ENCODE results near the gene CFDP1. TPM values are rescaled to one million over a fixed set of nuclear protein-coding genes. Genes with fewer than 3 reads are reported as not detected.

Gene CFDP1
- total and polyA plus RNA-seq, 8 donors = 25.8 to 126 (median 60.7) TPM; not detected in 1

GRCh38 chr16:75308011-75308410 is 125.3 kb downstream of the CFDP1 start:
- peaks cover 31 to 65% (median 50%) of the 10 kb centered on the region in 4 donors for H3K4me1 ChIP-seq
- H3K27me3 ChIP-seq = no peaks in the 10 kb centered on the region
- intact Hi-C loops (cut with DNase I; ENCODE audit: low total_unique reads) = no loop called here
- peak overlapping the region in 4 of 5 donors; percentile 60 to 92 (median 88) for H3K27ac ChIP-seq
- no peaks in the 10 kb centered on the region for H3K9me3 ChIP-seq
- DNase-seq = peak in 1 of 2 donors; percentile 57
- TF ChIP-seq POLR2AphosphoS5 (IDR thresholded peaks at IDR 0.05) = no peak
- no peak for TF ChIP-seq POLR2A (IDR thresholded peaks at IDR 0.05)
- TF ChIP-seq CTCF (IDR thresholded peaks at IDR 0.05) = no peak
- no peak for TF ChIP-seq EP300 (IDR thresholded peaks at IDR 0.05)
- peaks cover 0 to 10% (median 7%) of the 10 kb centered on the region in 4 donors for H3K36me3 ChIP-seq
- no peak overlapping the region for H3K4me3 ChIP-seq
- WGBS, 5 donors = 45 to 78% (median 58%) methylated on average over 3 of the region's 3 CpGs

GRCh38 chr16:75307506-75307905 is 125.8 kb downstream of the CFDP1 start:
- TF ChIP-seq POLR2A (IDR thresholded peaks at IDR 0.05) (no peak), EP300 (IDR thresholded peaks at IDR 0.05) (no peak), POLR2AphosphoS5 (IDR thresholded peaks at IDR 0.05) (no peak), CTCF (IDR thresholded peaks at IDR 0.05) (no peak)
- intact Hi-C loops (cut with DNase I; ENCODE audit: low total_unique reads) = no loop called here
- peak overlapping the region in 4 of 5 donors; percentile 85 to 92 (median 88) for H3K27ac ChIP-seq

GRCh38 chr16:75306099-75306762 is 127.1 kb downstream of the CFDP1 start:
- H3K27me3 ChIP-seq = no peaks in the 10 kb centered on the region
- intact Hi-C loops (cut with DNase I; ENCODE audit: low total_unique reads) = no loop called here
- 45 to 58% (median 51%) methylated on average over 9 of the region's 9 CpGs for WGBS, 5 donors
- H3K4me1 ChIP-seq = peaks cover 31 to 54% (median 47%) of the 10 kb centered on the region in 4 donors
- DNase-seq = peak; percentile 32 to 72
- H3K27ac ChIP-seq = peak overlapping the region; percentile 85 to 92 (median 90)
- H3K4me3 ChIP-seq = no peak overlapping the region
- TF ChIP-seq CTCF (IDR thresholded peaks at IDR 0.05) (no peak), POLR2A (IDR thresholded peaks at IDR 0.05) (no peak), POLR2AphosphoS5 (IDR thresholded peaks at IDR 0.05) (peak in 2 of 3 donors; percentile 65 to 80), EP300 (IDR thresholded peaks at IDR 0.05) (no peak)
- peaks cover 0 to 25% (median 19%) of the 10 kb centered on the region in 4 donors for H3K36me3 ChIP-seq
- H3K9me3 ChIP-seq = no peaks in the 10 kb centered on the region

More at GRCh38 chr16:75307506-75307905, 125.8 kb downstream of the CFDP1 start:
- Histone ChIP-seq H3K4me3 (no peak overlapping the region), H3K9me3 (no peaks in the 10 kb centered on the region), H3K36me3 (peaks cover 0 to 12% (median 7%) of the 10 kb centered on the region in 4 donors), H3K27me3 (no peaks in the 10 kb centered on the region), H3K4me1 (peaks cover 31 to 65% (median 50%) of the 10 kb centered on the region in 4 donors)
- DNase-seq = no peak
- 90 to 97% (median 92%) methylated on average over 3 of the region's 3 CpGs for WGBS, 5 donors

- DNase-seq = peak; percentile 78 to 94
- H3K36me3 ChIP-seq = peaks cover 0 to 32% (median 26%) of the 10 kb centered on the region in 4 donors
- H3K27ac ChIP-seq = peak overlapping the region; percentile 85 to 93 (median 90)
- no peaks in the 10 kb centered on the region for H3K27me3 ChIP-seq
- H3K4me1 ChIP-seq = peaks cover 31 to 51% (median 45%) of the 10 kb centered on the region in 4 donors
- intact Hi-C loops (cut with DNase I; ENCODE audit: low total_unique reads) = no loop called here
- 16 to 24% (median 21%) methylated on average over 8 of the region's 8 CpGs for WGBS, 5 donors
- no peak overlapping the region for H3K4me3 ChIP-seq
- no peaks in the 10 kb centered on the region for H3K9me3 ChIP-seq
- no peak for TF ChIP-seq EP300 (IDR thresholded peaks at IDR 0.05)
- peak; percentile 66 to 96 (median 90) for TF ChIP-seq POLR2AphosphoS5 (IDR thresholded peaks at IDR 0.05)
- no peak for TF ChIP-seq CTCF (IDR thresholded peaks at IDR 0.05)
These were observed 127.8 kb downstream of the CFDP1 start for GRCh38 chr16:75305364-75306098.
